PFSK-1 (cell line): Measurements from ENCODE around the gene CASZ1.

ENCODE experiments used
- FOXP2 ChIP-seq: optimal IDR thresholded peaks from 2 replicates; pipeline ENCODE3; 2011; ENCODE audit warnings: borderline replicate concordance, control low read depth, inconsistent platforms; ENCODE audit not compliant: insufficient read depth; ENCODE audit errors: extremely low read length, extremely low read depth
- POLR2AphosphoS5 ChIP-seq: IDR thresholded peaks from 2 replicates; pipeline ENCODE4 v1.6.1; 2012; ENCODE audit warnings: low read depth, mild to moderate bottlenecking, control low read depth, low read length, moderate library complexity
- SIN3A ChIP-seq: IDR thresholded peaks from 2 replicates; pipeline ENCODE4 v1.6.1; 2012; ENCODE audit warnings: mild to moderate bottlenecking, low read length, moderate library complexity, borderline replicate concordance; ENCODE audit not compliant: insufficient read depth
- TAF1 ChIP-seq: IDR thresholded peaks from 2 replicates; pipeline ENCODE4 v1.6.1; 2012; ENCODE audit warnings: low read length, control low read depth, borderline replicate concordance; ENCODE audit not compliant: insufficient read depth
- TF ChIP-seq, protein P1 (sequence below), 2 experiments: IDR thresholded peaks; 2 replicates each; pipeline versions ENCODE4 v1.6.1 to v1.8.0; 2011 to 2012; ENCODE audit warnings: low read depth in 2 of 2, low read length in 2 of 2, control low read depth in 1 of 2, inconsistent platforms in 1 of 2, mild to moderate bottlenecking in 1 of 2, moderate library complexity in 1 of 2; ENCODE audit not compliant: insufficient read depth in 1 of 2

The CASZ1 gene

DNA sequence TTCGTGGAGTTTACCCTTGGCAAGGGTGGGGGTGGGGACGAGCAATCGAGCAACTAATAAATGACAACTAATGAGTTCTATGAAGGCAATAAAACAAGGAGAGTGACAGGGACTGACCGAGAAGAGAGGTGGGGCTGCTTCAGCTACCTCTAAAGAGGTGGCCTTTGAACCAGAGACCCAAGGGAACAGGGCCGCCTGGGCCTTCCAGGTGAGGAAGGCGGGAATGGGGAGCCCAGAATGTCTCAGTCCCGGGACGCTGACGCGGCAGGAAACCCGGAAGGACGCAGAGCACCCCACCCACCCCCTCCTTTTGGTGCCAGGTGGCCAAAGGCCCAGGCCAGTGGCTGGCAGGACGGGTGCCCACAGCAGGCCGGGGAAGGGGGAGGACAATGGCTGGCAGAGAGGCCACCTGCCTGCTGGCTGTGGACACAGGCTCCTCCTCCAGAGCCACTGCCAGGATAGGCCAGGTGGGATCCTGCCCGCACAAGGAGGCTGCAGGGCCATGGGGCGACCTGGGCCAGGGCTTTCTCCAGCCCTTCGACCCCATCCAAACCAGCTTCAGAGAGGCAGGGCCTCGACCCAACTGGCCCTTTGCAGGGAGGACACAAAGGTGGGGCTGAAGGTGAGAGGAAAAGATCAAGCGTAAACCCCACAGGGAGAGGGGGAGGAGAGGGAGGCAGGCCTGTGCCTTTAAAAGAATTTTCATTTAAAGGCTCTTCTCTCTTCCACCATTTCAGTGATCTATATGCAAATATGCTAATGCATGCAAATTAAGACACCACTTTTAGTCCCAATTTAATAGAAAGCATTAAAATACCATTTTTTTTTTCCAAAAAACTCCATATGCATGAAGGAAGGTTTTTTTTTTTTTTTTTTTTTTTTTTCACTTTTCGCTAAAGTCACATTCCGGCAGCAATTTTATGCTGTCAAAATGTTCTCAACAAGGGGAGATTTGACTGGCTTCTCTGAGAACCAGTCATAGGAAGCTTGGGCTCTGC, 58.1 kb downstream of the CASZ1 start:
- TF ChIP-seq FOXP2 (no peak), SIN3A (no peak)

DNA sequence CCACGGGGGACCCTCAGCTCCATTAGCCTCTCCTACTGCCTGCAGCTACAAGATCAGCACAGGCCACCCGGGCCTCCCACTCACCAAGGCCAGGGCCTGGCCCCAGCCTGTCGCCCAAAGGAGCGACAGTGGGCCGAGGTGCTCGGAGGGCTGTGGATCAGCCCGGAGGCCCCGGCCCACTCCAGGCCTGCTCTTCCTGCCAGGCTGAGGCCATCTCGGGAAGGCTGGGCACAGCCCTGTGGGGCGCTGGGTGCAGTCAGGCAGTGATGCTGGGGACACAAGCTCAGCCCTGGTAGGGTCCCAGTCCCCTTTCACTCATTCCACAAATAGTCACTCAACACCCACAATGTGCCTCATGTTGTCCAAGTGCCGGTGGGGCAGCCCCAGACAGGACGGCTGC, 58.8 kb downstream of the CASZ1 start:
- TF ChIP-seq POLR2AphosphoS5 = no peak
- no peak for TF ChIP-seq FOXP2
- TF ChIP-seq, protein P1, sequence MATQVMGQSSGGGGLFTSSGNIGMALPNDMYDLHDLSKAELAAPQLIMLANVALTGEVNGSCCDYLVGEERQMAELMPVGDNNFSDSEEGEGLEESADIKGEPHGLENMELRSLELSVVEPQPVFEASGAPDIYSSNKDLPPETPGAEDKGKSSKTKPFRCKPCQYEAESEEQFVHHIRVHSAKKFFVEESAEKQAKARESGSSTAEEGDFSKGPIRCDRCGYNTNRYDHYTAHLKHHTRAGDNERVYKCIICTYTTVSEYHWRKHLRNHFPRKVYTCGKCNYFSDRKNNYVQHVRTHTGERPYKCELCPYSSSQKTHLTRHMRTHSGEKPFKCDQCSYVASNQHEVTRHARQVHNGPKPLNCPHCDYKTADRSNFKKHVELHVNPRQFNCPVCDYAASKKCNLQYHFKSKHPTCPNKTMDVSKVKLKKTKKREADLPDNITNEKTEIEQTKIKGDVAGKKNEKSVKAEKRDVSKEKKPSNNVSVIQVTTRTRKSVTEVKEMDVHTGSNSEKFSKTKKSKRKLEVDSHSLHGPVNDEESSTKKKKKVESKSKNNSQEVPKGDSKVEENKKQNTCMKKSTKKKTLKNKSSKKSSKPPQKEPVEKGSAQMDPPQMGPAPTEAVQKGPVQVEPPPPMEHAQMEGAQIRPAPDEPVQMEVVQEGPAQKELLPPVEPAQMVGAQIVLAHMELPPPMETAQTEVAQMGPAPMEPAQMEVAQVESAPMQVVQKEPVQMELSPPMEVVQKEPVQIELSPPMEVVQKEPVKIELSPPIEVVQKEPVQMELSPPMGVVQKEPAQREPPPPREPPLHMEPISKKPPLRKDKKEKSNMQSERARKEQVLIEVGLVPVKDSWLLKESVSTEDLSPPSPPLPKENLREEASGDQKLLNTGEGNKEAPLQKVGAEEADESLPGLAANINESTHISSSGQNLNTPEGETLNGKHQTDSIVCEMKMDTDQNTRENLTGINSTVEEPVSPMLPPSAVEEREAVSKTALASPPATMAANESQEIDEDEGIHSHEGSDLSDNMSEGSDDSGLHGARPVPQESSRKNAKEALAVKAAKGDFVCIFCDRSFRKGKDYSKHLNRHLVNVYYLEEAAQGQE (IDR thresholded peaks at IDR 0.05; ENCODE audit: insufficient read depth in 1 of 2, low read depth in 2 of 2, low read length in 2 of 2) = no peak
- no peak for TF ChIP-seq SIN3A
- no peak for TF ChIP-seq TAF1

DNA sequence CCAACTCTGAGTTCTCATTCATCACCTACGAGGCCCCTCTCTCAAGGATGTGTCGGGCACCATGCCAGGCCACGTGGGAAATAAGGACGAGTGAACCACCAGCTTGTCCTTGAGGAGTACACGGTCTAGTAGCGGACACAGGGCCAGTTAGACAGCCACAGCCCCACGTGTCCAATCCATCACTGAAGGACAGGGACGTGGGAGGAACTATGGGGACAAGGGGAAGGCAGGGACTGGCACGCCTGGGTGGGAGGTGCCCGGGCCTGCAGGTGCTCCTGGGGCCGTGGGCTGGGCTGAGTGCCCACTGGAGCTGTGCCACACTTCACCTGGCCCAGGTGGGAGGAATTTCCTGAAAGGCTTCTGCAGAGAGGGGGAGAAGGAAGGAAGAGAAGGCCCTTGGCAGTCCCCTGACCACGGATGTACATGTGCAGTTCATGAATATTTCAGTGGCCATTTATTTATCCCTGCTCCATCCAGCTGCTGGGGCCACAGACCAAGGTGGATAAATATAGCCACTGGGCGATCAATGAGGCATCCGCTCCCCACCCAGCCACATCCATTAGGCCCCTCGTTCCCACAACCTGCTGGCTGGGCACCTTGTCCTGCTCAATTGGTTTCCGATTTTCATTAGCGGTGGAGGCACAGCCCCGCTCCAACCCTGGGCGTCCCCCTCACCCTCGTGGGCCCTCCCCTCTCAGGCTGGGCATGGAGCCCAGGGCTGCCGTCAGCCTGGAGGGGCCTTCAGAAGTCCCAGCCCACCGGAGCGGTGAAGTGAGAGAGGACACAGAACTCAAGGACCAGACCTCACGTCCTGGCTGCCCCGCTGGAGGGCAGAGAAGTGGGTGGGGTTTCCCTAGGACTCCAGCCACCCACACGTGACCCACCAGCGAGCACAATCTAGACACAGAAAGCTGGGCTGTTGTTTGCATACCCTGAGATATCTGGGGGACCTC, 59.5 kb downstream of the CASZ1 start:
- TF ChIP-seq, protein P1 (IDR thresholded peaks at IDR 0.05; ENCODE audit: insufficient read depth in 1 of 2, low read depth in 2 of 2, low read length in 2 of 2) = no peak
- TF ChIP-seq SIN3A = no peak
- TF ChIP-seq POLR2AphosphoS5 = no peak
- TF ChIP-seq TAF1 = no peak
- TF ChIP-seq FOXP2 = no peak

DNA sequence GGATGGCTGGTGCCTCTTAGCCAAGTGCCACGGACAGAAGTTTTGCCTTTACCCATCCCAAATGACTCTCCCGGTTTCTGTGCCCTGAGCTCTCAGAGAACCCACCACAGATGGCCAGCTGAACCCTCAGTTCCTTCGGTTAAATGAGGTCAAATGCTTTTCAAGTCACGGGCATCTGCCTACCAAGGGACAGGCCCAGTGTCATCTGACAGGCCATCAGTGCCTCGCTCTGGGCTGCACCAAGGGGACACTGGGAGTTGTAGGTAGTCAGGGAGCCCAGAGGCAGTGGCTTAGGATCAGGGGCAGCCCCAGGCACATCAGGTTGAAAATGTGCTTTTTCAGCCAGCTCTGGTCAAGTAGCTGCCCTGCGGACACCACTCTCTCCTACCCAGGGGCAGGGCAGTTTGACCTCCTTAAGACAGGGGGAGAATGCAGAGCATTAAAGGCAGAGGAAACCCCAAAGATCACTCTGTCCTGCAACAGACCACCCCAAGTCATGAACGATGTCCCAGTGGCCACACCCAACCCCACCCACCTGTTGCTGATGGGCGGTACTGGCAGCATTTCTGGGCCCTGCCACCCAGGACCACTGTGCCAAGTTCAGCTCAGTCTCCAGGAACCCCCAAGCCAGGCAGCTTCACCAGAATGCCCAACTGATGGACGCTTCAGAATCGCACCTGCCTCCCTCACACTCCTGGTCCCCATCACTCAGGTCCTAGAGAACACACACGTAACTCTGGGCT, 60.7 kb downstream of the CASZ1 start:
- TF ChIP-seq POLR2AphosphoS5 (no peak), FOXP2 (no peak), TAF1 (no peak), SIN3A (no peak)
- TF ChIP-seq, protein P1 (IDR thresholded peaks at IDR 0.05; ENCODE audit: insufficient read depth in 1 of 2, low read depth in 2 of 2, low read length in 2 of 2) = no peak

DNA sequence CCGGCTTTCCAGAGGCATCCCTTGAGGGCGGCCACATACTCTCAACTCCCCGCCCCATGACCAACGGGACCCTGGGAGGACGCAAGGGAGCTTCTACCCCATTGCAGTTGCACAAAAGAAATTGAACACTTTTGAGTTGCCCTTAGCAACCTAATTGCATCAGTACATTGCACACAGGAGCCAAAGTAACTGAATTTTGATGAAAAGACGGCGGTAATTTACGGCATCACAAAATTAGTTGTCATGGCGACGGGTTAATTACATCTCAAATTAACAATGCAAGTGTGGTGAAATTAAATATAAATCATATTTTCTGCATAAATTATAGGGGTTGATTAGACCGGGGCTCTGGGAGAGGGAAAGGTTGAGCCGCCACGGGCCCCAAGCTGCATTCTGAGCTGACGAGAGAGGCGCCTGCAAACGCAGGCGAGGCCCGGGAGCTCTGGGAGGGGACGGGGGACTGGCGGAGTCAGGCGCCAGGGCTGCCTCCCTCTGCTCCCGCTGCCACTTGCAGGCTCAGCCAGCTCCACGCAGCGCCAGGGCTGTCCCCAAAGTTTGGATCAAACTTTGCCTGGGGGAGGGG, 61.4 kb downstream of the CASZ1 start:
- no peak for TF ChIP-seq TAF1
- TF ChIP-seq SIN3A = no peak
- no peak for TF ChIP-seq POLR2AphosphoS5
- no peak for TF ChIP-seq FOXP2
- TF ChIP-seq, protein P1 (IDR thresholded peaks at IDR 0.05; ENCODE audit: insufficient read depth in 1 of 2, low read depth in 2 of 2, low read length in 2 of 2) = no peak
